ENCODE measurements around the gene LRP2.

The LRP2 gene

DNA sequence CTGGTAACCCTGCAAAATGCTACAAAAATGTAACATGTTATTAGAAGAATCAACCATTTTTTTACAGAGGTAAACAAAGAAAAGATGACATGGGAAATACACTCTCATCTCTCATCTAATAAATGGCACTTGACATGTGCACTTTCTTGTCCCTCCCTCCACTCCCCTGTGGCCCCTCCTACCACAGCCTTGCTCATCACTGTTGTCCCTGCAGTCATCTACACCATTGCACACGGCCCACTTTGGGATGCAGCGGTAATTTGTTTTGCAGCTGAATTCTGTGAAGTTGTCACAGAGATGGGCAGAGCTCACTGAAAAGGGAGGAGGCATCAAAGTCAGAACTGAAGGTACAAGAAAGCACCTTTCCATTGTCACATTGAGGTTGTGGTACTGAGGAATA is 189.4 kb downstream of the LRP2 start:
- Histone ChIP-seq H3K27me3 (ENCODE audit: insufficient read depth, low read length, poor library complexity, severe bottlenecking) (no peaks in the 10 kb centered on the region), H2AFZ (ENCODE audit: low read length) (no peak overlapping the region), H3K4me3 (ENCODE audit: low read length, poor library complexity, severe bottlenecking) (no peak overlapping the region), H3K9ac (ENCODE audit: low read depth, low read length, poor library complexity, severe bottlenecking) (no peak overlapping the region), H3F3A (ENCODE audit: low read depth) (no peaks in the 10 kb centered on the region), H3K4me1 (ENCODE audit: insufficient read depth, low read length, poor library complexity, severe bottlenecking) (no peaks in the 10 kb centered on the region), H3K36me3 (ENCODE audit: insufficient read depth, low read length) (no peaks in the 10 kb centered on the region), H3K9me2 (replicated peaks; ENCODE audit: low read depth, low read length) (no peaks in the 10 kb centered on the region), H4K20me1 (ENCODE audit: insufficient read depth, low read length, poor library complexity, severe bottlenecking) (no peaks in the 10 kb centered on the region), H3K4me2 (ENCODE audit: low read depth, low read length, poor library complexity, severe bottlenecking) (no peak overlapping the region), H3K79me2 (ENCODE audit: insufficient read depth, low read length) (no peaks in the 10 kb centered on the region), H3K9me3 (ENCODE audit: insufficient read depth, low read depth, low read length) (no peaks in the 10 kb centered on the region)
- no peak for TF ChIP-seq EZH2phosphoT487 (IDR thresholded peaks at IDR 0.05; ENCODE audit: borderline replicate concordance)
- TF ChIP-seq, protein P1, sequence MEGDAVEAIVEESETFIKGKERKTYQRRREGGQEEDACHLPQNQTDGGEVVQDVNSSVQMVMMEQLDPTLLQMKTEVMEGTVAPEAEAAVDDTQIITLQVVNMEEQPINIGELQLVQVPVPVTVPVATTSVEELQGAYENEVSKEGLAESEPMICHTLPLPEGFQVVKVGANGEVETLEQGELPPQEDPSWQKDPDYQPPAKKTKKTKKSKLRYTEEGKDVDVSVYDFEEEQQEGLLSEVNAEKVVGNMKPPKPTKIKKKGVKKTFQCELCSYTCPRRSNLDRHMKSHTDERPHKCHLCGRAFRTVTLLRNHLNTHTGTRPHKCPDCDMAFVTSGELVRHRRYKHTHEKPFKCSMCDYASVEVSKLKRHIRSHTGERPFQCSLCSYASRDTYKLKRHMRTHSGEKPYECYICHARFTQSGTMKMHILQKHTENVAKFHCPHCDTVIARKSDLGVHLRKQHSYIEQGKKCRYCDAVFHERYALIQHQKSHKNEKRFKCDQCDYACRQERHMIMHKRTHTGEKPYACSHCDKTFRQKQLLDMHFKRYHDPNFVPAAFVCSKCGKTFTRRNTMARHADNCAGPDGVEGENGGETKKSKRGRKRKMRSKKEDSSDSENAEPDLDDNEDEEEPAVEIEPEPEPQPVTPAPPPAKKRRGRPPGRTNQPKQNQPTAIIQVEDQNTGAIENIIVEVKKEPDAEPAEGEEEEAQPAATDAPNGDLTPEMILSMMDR (conservative IDR thresholded peaks at IDR 0.05; ENCODE audit: low read length): no peak

- no peak for TF ChIP-seq EZH2phosphoT487 (IDR thresholded peaks at IDR 0.05; ENCODE audit: borderline replicate concordance)
- TF ChIP-seq, protein P1 (conservative IDR thresholded peaks at IDR 0.05; ENCODE audit: low read length): no peak
- no peaks in the 10 kb centered on the region for H3K9me3 ChIP-seq (ENCODE audit: insufficient read depth, low read depth, low read length)
- no peak overlapping the region for H3K4me3 ChIP-seq (ENCODE audit: low read length, poor library complexity, severe bottlenecking)
- no peaks in the 10 kb centered on the region for H3K9me2 ChIP-seq (replicated peaks; ENCODE audit: low read depth, low read length)
- no peak overlapping the region for H3K4me2 ChIP-seq (ENCODE audit: low read depth, low read length, poor library complexity, severe bottlenecking)
- no peak overlapping the region for H3K9ac ChIP-seq (ENCODE audit: low read depth, low read length, poor library complexity, severe bottlenecking)
- H2AFZ ChIP-seq (ENCODE audit: low read length): no peak overlapping the region
- H4K20me1 ChIP-seq (ENCODE audit: insufficient read depth, low read length, poor library complexity, severe bottlenecking): no peaks in the 10 kb centered on the region
- no peaks in the 10 kb centered on the region for H3K36me3 ChIP-seq (ENCODE audit: insufficient read depth, low read length)
- no peaks in the 10 kb centered on the region for H3K79me2 ChIP-seq (ENCODE audit: insufficient read depth, low read length)
- H3K4me1 ChIP-seq (ENCODE audit: insufficient read depth, low read length, poor library complexity, severe bottlenecking): no peaks in the 10 kb centered on the region
- no peaks in the 10 kb centered on the region for H3F3A ChIP-seq (ENCODE audit: low read depth)
- no peaks in the 10 kb centered on the region for H3K27me3 ChIP-seq (ENCODE audit: insufficient read depth, low read length, poor library complexity, severe bottlenecking)
Observed at GRCh38 chr2:169172151-169172735, 190.1 kb downstream of the LRP2 start.

DNA sequence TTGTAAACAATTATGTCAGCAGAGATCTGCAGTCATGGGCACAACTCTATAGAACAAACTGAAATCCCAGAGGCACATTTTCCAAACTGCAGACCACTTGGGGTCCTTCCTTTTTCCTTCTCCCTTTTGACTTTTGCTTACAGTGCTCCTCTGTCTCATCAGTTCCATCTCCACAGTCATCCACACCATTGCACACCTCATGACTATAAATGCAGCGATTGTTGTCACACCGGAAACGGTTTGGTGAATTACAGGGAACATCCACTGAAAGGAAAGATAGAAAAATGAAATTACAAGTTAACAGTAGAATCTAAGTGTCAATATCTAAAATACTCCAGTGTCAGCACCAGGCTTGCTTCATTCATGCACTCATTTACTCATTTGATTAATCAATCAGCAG is 196.5 kb downstream of the LRP2 start:
- Histone ChIP-seq H3K9me3 (ENCODE audit: insufficient read depth, low read depth, low read length) (no peaks in the 10 kb centered on the region), H2AFZ (ENCODE audit: low read length) (0 out of 2 replicates have a peak overlapping the region, but pooled peaks have one; percentile 35), H3K9me2 (replicated peaks; ENCODE audit: low read depth, low read length) (no peaks in the 10 kb centered on the region), H3F3A (ENCODE audit: low read depth) (no peaks in the 10 kb centered on the region), H3K4me2 (ENCODE audit: low read depth, low read length, poor library complexity, severe bottlenecking) (no peak overlapping the region), H3K9ac (ENCODE audit: low read depth, low read length, poor library complexity, severe bottlenecking) (no peak overlapping the region), H4K20me1 (ENCODE audit: insufficient read depth, low read length, poor library complexity, severe bottlenecking) (no peaks in the 10 kb centered on the region), H3K36me3 (ENCODE audit: insufficient read depth, low read length) (no peaks in the 10 kb centered on the region), H3K4me3 (ENCODE audit: low read length, poor library complexity, severe bottlenecking) (no peak overlapping the region), H3K79me2 (ENCODE audit: insufficient read depth, low read length) (no peaks in the 10 kb centered on the region), H3K4me1 (ENCODE audit: insufficient read depth, low read length, poor library complexity, severe bottlenecking) (no peaks in the 10 kb centered on the region), H3K27me3 (ENCODE audit: insufficient read depth, low read length, poor library complexity, severe bottlenecking) (no peaks in the 10 kb centered on the region)
- TF ChIP-seq, protein P1 (conservative IDR thresholded peaks at IDR 0.05; ENCODE audit: low read length): no peak
- TF ChIP-seq EZH2phosphoT487 (IDR thresholded peaks at IDR 0.05; ENCODE audit: borderline replicate concordance): no peak

All from Loucy (cell line).